Measurements from ENCODE around the gene GGN. TPM values are rescaled to one million over a fixed set of nuclear protein-coding genes. Genes with fewer than 3 reads are reported as not detected.
A peak's percentile ranks its signal among the peaks of the same experiment; 100 is the strongest.
"Not testable (repeated sequence)": the region's sequence is repeated elsewhere in the genome, so short reads cannot be mapped to it uniquely, and the experiment has no call there.

The GGN gene
- total RNA-seq, 1 donor from 2014 or later, result not detected

DNA sequence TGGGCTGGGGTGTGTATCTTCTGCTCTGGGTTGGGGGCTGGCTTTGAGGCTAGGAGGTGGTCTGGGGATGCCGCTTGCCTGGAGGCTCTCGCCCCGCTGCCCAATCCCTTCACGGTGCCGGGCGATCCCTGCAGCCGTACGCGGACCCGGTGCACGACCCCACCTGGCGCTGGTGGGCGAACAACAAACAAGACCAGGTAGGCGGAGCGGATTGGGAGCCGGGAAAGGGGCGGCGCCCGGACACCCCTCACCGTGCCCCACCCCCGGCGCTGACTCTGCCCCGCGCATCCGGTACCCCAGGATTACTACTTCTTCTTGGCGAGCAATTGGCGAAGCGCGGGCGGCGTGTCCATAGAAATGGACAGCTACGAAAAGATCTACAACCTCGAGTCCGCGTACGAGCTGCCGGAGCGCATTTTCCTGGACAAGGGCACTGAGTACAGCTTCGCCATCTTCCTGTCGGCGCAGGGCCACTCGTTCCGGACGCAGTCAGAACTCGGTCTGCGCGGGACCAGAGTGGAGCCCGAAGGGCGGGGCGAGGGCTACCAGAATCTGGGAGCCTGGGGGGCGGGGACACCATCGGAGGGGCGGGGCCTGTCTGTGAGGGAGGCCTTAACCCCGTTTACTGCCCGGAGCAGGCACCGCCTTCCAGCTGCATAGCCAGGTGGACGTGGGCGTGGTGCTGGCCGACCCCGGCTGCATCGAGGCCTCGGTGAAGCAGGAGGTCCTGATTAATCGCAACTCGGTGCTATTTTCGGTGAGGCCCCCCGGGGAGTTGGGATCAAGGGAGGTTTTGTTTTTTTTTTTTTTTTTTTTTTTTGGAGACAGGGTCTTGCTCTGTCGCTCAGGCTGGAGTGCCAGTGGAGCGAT lies 25.5 kb downstream of the GGN start:
- peak; percentile 88 for ATAC-seq

DNA sequence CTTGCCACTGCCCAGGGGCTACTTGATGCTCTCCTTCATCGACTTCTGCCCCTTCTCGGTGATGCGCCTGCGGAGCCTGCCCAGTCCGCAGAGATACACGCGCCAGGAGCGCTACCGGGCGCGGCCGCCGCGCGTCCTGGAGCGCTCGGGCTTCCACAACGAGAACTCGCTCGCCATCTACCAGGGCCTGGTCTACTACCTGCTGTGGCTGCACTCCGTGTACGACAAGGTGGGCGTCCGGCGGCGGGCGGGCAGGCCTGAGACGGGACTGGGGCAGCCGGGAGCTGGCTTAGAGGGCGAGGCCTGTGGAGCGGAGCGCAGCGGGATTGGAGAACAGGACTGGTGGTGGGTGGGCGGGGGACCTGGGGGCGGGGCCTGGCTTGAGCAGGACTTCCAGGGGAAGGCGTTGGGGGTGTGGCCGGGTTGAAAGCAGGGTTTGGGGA lies 26.2 kb downstream of the GGN start:
- peak; percentile 76 for ATAC-seq

DNA sequence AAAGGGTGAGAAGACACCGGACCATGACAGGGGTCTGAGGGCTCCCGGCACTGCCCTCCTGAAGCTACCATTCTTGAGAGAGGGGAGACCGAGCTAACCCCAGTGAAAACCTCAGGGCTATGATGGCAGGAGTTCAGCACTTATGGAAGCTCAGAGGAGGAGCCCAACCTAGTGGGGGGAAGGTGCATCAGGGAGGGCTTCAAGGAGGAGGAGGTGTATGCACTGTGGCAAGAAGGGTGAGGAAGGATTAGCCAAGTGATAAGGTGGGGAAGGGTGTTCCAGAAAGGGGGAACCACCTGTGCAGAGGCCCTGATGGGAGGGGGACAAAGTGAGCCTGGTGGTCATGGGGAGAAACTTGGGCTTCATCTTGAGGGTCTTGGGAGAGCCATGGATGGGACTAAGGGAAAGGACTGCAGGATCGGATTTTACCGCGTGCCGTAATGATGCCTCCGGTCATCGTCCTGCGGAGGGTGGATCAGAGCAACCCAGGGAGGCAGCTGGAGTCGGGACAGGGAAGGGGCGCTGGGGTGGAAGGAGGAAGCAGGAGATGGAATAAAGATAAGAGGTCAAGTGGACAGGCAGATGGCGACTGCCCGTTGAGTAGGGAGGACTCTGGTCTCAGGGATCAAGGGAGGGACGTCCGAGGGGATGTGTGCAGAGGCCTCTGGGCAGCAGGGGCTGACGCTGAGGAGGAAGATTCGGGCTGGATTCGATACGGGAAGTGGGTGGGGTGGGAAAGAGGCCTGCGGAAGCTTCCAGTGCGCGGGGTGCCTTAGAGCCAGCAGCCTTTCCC lies 26.8 kb downstream of the GGN start:
- ATAC-seq, result no peak

DNA sequence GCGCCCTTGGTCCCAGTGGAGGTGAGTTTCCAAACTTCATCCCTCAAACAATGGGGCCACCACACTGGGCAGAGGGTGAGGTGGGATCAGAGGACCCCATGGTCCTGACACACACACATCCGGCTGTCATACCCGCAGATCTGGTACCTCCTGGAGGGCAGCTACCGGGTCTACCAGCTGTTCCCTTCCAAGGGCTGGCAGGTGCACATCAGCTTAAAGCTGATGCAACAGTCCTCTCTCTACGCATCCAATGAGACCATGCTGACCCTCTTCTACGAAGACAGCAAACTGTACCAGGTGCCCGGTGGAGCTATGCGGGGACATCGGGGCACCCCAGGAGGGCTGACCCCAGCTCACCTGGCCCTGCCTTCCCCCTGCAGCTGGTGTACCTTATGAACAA lies 27.5 kb downstream of the GGN start:
- ATAC-seq, result no peak

DNA sequence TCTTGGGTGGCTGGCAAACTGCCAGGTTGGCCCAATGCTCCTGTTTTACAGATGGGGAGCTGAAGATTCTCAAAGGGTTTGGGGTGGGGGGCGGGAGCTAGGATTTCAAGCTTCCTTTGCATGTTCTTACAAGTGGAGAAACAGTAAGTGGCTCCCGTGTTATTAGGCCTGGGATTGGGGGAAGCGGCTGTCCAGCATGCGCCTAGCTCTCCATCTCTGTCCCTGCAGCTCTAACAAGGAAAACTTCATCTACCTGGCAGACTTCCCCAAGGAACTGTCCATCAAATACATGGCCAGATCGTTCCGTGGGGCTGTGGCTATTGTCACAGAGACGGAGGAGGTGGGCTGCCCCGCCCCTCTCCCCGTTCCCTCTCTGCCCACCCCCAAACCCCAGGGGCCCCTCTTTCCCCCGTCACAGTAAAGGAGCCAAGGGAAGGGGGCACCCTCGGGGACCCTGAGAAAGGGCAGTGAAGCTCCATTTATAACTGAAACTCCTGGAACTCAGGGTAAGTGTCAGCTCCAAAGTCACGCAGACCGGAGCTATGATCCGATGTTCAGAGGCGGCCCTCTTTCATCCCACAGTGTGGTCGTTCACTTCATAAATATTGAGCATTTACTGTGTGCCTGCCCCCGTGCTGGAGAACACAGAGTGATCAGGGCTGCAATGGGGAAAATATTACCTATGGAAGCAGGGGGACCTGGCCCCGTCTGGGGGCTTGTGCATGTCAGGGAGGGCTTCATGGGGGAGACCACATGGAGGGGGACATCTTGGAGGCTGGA lies 28.4 kb downstream of the GGN start:
- no peak for ATAC-seq

DNA sequence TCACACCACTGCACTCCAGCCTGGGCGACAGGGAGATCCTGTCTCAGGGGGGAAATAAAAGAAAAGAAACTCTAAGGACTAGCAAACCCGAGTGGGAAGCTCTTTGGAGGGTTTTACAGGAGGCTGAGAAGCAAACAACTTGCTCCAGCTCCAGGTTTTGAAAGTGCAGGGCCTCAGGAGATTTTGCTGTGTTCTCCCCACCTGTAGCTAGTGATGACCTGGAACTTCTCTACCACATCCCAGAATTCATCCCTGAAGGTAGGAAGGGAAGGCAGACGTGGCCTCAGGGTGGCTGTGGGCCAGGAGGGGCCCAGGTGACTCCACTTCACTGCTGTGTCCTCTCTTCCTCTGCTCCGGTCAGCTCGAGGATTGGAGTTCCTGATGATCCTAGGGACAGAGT lies 29.8 kb downstream of the GGN start:
- no peak for ATAC-seq

DNA sequence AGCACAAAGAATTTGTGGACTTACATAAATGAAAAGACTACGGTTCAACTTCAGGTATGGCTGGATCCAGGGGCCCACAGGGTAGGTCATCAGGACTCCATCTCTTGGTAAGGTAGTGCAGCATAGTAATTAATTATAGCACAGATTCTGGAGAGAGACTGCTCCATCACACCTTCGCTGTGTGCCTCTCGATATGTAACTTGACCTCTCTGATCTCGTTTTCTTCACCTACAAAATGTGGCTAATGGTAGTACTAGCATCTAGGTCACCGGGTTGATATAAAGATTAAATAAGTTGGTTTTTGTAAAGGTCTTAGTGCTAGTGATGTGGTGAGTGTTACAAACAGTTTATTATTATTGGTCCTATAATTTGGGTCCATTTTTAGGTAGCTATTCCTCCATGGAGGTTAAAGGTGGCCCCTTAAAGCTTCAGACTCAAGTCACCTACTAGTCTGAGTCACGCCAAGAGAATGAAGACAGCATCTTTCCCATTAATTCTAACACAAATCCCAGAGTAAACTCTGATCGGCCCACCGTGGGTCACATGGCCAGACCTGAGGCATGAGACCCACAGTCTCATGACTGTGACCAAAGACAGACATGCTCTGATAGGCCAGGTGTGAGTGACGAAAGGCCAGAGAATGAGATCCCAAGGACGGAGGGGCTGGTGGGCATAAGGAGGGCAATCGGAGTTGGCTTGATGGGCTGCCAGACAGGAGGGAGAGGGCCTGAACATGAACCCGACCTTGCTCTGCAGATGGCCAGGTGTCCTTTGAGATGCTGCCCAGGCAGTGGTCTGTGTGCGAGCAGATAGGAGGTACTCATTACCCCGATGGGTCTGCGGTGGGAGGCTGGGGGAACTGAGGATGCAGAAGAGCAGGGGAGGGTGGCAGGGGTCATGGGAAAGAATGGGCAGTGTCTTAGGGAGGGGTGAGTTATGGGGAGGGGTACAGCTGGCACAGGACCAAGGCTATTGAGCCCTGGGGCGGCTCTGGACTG lies 31.8 kb downstream of the GGN start:
- no peak for ATAC-seq

GRCh38 chr19:38352611-38353010 lies 35.2 kb downstream of the GGN start:
- ATAC-seq, result no peak

DNA sequence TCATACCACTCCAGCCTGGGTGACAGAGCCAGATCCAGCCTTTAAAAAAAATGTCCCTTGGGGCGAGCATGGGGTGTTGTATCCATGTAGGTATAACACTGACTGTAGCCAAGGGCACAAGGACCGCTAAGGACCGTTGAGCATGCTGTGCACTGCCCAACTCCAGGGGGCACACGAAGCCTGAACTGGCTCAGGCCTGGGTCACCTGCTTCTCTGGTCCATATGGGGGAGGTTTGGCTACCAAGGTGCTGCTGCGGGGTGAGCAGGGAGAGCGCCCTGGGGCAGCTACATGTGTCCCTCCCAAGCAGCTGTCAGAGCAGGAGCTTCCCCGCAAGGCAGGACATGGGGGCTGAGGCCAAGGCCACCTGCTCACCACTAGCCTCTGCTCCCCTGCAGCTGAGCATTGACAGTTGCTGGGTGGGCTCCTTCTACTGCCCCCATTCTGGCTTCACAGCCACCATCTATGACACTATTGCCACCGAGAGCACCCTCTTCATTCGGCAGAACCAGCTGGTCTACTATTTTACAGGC lies 35.9 kb downstream of the GGN start:
- ATAC-seq, result peak; percentile 6

- no peak for ATAC-seq
Measured at GRCh38 chr19:38350883-38351282, 37.0 kb downstream of the GGN start.

DNA sequence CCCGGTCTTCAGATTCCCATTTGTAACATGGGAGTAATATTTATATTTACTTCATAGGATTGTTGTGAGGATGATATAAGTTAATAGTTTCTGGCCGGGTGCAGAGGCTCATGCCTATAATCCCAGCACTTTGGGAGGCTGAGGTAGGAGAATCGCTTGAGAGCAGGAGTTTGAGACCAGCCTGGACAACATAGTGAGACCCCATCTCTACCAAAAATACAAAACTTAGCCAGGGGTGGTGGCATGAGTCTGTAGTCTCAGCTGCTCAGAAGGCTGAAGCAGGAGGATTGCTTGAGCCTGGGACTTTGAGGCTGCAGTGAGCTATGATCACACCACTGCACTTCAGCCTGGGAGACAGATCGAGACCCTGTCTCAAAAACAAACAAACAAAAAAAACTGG lies 41.0 kb downstream of the GGN start:
- no peak for ATAC-seq

- no peak for ATAC-seq
Measured at GRCh38 chr19:38340927-38341326, 46.9 kb downstream of the GGN start.

DNA sequence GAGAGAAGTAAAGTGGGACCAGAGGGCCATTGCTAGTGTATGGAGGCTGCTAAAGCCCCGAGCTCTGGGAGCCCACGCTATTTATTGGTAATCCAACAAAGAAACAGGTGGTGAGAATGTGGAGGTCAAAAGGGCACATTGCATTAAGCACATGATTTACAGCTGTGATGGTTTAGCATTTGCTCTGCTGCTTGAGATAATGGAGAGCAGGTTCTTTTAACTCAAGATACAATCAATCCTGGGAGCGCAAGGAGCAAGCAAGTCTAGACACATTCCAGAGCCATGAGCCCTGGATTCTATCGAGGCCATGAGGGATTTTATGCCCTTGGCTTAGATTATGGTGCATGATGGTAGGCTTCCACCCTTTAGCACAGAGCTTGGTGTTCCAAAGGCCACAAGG lies 48.8 kb downstream of the GGN start:
- ATAC-seq, result not testable (repeated sequence)

GRCh38 chr19:38337360-38337653 lies 50.5 kb downstream of the GGN start:
- ATAC-seq, result no peak

DNA sequence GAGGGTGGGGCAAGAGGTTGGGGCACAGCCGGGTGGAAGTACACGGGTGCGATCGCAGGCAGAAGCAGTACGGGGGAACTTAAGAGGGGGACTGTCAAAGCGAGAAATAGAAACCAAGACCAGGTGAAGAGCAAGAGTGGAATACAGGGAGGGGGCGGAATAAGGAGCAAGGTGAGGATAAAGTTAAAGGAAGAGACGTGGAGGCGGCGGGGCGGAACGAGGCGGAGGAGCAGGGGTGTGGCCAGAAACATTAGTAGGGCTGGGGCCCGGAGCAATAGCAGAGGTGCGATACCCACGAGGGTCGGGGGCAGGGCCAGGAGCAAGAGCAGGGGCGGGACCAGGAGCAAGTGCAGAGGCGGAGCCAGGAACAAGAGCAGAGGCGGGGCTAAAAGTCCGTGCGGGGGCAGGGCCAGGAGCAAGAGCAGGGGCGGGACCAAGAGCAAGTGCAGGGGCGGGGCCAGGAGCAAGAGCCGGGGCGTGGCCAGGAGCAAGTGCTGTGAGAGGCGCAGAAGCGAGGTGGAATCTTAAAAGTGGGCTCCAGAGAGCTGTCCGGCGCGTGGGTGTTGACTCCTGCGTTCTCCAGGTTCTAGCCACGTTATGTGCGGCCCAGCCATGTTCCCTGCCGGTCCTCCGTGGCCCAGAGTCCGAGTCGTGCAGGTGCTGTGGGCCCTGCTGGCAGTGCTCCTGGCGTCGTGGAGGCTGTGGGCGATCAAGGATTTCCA lies 51.0 kb downstream of the GGN start:
- ATAC-seq, result peak; percentile 85

DNA sequence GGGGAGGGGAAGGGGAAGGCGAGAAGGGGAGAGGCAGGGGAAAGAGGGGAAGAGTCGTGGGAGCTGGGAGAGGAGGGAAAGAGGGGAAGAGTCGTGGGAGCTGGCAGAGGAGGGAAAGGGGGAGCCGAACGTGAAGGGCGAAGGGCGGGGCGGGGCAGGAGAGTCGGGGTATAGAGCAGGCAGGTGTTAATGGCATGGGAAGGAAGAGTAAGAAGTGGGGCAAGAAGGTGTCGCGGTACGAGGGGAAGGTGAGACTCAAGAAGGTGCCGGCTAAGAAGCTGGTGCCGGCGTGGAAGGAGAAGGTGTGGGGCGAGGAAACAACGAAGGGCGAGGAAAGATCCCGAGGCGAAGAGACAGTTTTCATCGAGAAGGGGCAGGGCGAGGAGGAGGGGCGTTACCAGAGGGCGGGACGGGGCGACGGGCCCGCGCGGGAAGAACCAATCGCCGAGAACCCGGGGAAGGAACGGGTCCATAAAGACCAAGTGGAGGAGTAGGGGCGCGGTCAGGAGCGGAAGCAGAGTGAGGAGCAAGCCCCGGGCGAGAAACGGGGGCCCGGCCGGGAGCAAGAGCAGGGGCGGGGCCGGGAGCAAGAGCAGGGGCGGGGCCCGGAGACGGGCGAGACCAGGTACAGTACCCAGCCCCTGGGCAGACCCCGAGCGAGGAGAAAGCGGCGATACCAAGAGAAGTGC lies 51.7 kb downstream of the GGN start:
- peak; percentile 82 for ATAC-seq
